Measurements from ENCODE around the gene MATCAP1.

DNA sequence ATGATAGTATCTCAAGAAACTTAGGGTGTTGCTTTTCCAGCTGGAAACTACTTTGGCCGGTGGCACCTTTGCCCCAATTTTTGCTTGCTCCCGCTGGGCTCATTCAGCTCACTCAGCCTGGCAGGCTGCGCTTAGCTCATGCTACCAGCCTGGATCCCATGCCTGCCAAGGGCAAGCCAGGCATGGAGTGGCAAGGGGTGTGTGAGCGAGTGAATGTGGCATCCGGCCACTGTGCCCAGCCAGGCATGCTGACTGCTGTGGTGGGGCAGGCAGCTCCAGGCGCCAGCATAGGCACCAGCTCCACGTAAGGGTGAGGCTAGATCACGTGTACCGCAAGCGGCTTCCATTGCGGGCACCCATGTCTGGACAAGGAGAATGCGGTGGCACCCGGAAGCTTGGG lies 42.4 kb downstream of the MATCAP1 start:
- TF ChIP-seq POLR2A (IDR thresholded peaks at IDR 0.05; ENCODE audit: extremely low read depth, insufficient read length): no peak
- TF ChIP-seq, protein P1, sequence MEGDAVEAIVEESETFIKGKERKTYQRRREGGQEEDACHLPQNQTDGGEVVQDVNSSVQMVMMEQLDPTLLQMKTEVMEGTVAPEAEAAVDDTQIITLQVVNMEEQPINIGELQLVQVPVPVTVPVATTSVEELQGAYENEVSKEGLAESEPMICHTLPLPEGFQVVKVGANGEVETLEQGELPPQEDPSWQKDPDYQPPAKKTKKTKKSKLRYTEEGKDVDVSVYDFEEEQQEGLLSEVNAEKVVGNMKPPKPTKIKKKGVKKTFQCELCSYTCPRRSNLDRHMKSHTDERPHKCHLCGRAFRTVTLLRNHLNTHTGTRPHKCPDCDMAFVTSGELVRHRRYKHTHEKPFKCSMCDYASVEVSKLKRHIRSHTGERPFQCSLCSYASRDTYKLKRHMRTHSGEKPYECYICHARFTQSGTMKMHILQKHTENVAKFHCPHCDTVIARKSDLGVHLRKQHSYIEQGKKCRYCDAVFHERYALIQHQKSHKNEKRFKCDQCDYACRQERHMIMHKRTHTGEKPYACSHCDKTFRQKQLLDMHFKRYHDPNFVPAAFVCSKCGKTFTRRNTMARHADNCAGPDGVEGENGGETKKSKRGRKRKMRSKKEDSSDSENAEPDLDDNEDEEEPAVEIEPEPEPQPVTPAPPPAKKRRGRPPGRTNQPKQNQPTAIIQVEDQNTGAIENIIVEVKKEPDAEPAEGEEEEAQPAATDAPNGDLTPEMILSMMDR (IDR thresholded peaks at IDR 0.05; ENCODE audit: low read depth, low read length): no peak
- TF ChIP-seq, protein P2, sequence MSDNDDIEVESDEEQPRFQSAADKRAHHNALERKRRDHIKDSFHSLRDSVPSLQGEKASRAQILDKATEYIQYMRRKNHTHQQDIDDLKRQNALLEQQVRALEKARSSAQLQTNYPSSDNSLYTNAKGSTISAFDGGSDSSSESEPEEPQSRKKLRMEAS (IDR thresholded peaks at IDR 0.05; ENCODE audit: low read depth, low read length): no peak
- no peak for TF ChIP-seq MYC (IDR thresholded peaks at IDR 0.05; ENCODE audit: low read depth, low read length)

Data from NB4 (cell line).